NCI-H128 (cell line): ENCODE data around the gene RGS2.

Experiments
- DNase-seq: peaks from one replicate; lab custom pipeline; 2025; ENCODE audit not compliant: unreplicated experiment; lab: John Stamatoyannopoulos, UW

RGS2 gene, protein sequence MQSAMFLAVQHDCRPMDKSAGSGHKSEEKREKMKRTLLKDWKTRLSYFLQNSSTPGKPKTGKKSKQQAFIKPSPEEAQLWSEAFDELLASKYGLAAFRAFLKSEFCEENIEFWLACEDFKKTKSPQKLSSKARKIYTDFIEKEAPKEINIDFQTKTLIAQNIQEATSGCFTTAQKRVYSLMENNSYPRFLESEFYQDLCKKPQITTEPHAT

DNA sequence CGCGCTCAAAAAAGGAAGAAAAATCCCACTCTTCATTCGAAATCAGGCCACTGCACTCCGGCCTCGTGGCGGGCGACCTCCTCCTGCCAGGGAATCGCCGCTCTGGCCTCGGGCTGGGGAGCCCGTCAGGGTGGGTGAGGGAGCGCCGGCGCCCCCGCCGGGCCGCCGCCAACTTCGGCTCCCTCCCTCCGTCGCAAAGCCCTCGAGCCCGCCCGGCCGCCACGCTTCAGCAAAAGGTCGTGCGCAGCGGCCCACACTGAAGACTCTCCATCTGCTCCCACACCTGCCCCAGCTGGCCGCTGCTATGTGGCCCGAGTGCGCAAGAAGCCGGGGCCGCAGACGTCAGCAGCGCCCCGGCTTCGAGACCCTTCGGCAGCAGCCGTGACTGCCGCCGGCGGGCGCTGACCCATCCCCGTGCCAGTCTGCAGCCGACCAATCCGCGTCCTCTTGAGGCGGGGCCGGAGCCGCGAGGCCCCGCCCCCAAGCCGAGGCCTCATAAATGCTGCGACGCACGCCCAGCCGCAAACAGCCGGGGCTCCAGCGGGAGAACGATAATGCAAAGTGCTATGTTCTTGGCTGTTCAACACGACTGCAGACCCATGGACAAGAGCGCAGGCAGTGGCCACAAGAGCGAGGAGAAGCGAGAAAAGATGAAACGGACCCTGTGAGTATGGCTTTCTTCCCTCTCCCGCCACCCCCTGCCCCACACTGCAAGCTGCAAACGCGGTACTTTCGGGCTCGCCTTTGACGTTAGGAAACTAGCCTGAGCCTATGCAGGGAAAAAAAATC is at the start of gene RGS2:
RGS2 (plus strand) TSS at position 522 of the 789 bp plus-strand sequence; CDS start at position 555, 33 bp downstream.
- DNase-seq = peak; percentile 87

DNA sequence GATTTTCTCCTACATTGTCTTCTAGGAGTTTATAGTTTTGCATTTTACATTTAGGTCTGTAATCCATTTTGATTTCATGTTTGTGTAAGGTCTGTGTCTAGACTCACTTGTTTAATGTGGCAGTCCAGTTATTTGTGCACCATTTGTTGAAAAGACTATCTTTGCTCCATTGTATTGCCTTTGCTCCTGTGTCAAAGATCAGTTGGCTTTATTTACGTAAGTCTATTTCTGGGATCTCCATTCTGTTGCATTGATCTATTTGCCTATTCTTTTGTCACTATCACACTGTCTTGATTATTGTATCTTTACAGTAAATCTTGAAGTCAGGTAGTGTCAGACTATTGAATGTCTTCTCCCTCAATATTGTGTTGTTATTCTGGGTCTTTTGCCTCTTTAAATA is 49.7 kb upstream of the RGS2 start:
- DNase-seq = no peak

DNA sequence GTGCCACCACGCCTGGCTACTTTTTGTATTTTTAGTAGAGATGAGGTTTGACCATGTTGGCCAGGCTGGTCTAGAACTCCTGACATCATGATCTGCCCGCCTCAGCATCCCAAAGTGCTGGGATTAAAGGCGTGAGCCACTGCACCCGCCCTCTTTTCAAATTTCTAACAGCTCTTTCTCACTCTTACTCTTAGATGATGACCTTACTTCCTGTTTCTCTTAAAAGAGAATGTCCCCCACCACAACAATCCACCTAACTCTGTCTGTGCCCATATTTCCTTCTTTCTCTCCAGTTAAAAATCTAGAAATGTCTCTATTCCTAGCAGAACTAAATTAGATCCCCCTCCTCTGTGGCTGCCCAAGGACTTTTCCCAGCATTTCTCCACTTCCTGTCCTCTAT is 46.6 kb upstream of the RGS2 start:
- DNase-seq = no peak

DNA sequence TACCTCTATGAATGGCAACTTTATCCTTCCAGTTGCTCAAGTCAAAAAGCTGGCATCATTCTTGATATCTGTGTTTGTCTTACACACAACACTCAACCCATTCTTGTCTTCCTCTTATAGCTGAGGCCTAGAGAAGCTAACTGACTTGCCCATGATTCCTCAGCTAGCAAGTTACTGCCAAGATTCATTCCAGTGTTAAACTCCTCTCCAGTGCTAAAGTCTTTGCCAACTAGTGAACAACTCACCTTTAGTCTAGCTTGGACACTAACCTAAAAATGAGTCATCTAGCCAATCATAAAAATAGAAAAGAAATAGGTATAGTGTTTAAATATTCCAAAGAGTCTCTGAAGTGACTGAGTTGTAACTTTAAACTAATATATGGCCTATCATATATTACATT is 45.6 kb upstream of the RGS2 start:
- no peak for DNase-seq

DNA sequence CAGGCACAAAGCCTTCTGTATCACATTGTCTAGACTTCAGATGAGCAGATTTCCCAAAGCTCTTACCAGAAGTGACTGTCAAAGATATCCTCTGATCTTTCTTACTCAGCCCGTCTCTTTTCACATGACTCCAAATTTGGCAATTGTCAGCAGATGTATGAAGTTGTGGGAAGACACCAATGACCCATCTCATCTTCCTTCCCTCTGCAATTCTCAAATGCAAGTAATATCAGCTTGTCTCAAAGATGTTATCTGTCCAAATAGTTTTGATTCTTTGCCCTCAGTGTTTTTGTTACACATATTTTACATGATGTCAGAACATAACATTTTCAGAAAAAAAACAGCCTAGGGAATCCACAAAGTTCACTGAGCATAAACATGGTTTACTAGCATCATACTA is 45.1 kb upstream of the RGS2 start:
- no peak for DNase-seq

DNA sequence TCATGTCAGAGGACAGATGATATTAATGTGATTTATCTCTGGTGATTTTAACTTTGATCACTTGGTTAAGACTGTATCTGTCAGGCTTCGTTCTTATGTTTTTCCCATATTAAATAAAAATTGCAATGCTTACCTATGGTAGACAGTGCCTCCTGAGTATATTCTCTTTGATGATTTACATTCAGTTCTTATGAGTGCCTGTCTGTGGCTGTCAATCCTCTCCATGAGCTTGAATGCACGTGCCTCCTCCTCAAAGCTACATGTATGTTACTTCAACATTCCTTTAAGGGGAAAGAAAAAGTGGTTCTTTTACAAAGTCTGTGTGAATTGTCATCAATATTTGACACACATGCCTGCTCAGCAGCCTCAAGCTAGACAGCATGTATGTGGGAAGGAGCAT is 44.2 kb upstream of the RGS2 start:
- DNase-seq = no peak

DNA sequence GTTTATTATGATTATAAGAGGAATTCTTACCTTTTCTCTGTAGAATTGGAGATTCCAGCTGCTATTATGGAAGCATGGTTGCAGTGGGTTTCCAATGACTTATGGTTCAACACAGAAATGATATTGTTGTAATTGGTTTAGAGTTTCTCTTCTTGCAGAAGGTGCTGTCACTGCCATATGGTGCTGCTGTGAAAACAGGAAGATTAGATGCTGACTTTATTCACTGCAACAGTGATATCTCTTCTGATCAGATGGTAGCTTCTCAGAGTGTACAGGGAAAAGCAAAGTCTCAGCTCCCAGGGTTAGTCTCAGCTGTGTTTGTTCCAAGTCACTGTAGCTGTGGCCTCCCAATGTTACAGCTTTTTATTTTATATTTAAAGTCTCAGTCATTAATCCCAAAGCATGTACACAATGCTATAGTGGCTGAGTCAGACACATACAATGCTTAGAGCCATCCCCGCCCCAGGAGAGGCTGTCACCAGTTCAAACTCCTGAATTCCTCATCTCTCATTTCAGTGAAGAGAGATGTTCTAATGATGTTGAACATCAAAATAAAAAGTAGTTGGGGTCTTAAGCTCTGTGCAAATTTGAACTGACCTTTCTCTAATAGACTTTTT is 42.7 kb upstream of the RGS2 start:
- no peak for DNase-seq

DNA sequence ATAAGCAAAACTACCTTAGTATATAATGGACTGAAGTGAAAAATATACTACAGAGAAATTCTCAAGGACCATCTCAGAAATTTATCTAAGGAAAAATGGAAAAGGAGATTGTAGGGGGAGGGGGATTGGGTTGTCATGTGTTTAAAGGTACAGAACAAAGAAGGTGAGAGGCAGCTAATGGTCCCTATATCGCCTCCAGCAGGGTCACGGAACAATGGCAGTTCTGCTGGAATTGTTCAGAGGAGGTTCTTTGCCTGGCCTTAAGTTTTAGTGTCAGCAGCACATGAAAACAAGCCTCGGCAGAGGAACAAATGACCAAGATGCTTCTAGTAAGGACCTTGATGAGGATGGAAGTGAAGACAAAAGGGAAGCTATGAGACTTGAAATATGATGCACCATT is 42.0 kb upstream of the RGS2 start:
- DNase-seq = no peak

DNA sequence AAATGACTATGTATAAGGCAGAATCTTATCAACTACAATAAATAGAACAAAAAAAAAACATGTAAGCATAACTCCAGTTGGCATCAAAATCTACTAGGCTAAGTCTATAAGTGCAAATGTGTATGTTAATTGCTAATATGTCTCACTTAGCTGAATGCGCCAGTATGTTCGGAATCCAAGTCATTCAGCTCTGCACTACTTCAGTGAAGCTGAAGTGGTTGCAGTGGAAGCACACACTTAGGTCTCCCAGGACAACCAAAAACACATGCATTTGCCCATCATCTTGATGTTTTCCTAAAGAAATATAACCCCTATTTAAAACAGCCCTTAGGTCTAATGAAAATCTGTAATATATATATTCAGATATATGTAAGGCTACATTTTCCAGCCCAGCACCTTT is 41.0 kb upstream of the RGS2 start:
- no peak for DNase-seq

DNA sequence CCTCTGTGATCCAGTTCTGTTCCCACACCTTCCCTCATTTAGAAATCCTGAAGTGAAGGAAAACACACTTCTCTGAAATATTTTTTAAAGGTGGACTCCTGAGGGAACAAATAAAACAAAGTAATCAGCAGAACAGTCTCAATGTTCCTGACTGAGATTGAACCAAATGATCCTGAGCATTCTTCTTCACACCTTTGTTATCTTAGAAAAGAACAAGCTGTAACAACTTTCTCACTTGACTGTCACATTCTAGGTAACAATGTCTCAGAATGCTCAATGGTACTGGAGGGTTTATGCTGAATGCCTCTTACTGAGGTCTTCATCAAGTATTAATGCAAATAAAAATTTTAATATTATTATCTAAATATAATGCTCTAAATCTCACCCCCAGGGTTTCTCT is 40.4 kb upstream of the RGS2 start:
- no peak for DNase-seq

DNA sequence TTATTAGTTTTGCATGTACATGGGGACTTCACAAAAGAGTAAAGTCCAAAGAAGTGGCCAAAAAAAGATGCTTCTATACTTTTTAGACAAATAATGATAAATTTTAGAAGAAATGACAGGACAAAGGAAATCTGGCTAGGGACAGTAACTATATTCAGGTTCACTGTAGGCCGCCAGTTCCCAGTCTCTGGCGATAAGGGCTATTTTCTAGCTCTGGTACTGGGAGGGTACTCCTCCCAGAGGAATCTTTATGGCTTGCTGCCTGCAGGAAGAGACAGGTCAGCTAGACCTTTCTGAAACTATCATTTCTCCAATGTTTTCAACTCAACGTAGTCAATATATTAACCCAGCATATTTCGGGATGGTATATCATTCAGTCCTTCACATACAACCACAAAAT is 37.5 kb upstream of the RGS2 start:
- no peak for DNase-seq

DNA sequence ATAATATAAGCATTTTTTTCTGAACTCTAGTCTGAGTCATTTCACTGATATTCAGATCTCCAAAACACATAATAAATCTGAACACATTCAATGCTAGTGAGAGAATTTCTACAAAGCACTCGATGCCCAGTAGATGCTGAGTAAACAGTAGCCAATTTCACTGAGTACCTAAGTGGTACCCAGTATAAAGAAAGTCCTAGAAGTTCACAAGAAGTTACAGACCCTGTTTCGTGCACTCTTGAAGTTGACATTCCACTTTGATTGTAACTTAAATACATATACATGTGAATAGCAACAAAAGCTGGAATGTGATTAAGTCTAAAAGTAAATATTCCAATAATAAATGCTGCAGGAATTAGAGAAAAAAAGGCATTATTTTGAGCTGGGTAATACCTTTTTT is 33.2 kb upstream of the RGS2 start:
- DNase-seq = no peak

DNA sequence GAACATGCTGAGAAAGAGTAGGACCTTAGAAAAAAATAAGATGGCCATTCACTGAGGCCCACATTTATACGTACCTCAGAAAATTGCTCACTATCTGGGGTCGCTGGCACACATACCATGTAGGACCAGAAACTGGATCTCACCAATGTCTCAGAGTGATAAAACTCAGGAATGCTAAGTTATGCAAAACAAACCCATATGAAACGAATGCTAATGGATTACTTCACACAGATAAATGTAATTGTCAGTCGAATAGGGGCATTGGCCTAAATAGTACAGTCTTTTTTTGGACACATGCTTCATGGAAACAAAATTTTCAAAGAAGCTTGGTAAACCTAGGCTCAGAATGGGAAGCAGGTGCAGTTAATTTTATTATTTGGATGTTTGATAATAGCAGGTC is 32.6 kb upstream of the RGS2 start:
- DNase-seq = no peak

DNA sequence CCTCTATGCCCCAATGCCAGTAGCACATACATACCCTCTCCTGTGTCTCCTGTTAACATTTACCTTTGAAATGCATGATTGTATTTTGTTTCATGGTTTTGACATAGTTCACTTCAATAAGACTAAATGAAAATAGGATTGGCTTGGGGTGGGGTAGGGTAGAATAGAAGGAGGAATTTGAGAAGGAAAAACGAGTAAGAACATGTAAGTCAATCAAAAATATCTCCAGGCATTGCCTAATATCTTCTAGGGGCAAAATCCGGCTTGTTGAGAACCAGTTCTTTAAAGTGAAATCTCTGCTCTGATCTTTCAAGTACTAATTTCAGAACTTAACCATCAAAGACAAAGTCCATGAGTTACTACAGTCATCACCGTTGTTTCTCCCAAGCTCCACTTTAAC is 31.8 kb upstream of the RGS2 start:
- DNase-seq = no peak

DNA sequence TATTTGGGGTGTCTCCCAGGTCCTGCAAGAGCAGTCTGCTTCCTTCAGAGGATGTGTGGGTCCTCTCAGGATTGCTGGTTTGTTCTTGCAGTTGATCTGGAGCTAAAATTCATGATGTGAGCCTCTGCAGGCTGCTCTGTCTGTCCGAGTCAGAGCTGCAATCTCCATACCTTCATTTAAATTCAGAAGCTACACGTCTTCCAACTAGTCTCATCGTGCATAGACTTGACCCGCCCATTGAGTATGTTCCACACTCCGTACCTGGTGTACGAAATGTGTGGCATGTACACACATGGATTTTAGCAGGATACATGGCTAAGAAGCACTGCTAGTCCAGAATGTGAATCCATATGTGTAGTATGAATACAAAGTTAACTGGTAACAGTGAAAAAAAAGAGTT is 25.0 kb upstream of the RGS2 start:
- DNase-seq = no peak

DNA sequence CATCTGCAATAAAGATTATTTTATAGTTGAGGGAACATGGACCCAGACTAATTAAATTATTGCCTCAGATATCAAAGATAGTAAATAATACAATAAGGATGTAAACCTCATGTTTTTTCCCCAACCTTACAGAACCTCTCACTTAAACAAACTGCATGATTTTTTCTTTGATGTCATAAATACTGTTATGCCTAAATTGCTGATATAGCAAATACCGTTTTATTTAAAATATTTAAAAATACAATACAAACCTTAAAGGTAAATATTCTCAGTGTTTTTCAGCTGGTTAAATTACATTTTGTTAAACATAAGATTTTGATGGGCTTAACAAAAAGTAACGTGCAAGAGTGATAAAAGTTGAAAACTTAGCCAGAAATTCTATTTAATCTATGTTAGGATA is 24.4 kb upstream of the RGS2 start:
- no peak for DNase-seq

DNA sequence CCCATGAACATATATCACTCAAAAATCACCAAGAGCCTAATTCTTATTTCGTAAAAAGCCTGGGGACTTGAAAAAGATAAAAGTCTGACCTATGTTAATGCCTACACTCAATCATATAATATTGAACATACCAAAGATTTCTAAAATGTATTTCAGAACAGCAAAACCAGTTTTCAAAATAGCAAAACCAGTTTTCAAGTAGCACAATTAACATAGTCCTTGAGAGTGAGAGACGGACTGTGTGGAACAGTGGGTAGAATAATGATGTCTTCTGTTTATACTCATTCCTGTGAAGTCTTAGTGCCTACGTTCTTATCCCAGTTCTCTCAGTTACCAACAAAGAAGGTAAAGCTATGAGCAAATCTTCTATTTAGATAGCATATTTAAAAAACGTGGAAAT is 22.3 kb upstream of the RGS2 start:
- DNase-seq = no peak

DNA sequence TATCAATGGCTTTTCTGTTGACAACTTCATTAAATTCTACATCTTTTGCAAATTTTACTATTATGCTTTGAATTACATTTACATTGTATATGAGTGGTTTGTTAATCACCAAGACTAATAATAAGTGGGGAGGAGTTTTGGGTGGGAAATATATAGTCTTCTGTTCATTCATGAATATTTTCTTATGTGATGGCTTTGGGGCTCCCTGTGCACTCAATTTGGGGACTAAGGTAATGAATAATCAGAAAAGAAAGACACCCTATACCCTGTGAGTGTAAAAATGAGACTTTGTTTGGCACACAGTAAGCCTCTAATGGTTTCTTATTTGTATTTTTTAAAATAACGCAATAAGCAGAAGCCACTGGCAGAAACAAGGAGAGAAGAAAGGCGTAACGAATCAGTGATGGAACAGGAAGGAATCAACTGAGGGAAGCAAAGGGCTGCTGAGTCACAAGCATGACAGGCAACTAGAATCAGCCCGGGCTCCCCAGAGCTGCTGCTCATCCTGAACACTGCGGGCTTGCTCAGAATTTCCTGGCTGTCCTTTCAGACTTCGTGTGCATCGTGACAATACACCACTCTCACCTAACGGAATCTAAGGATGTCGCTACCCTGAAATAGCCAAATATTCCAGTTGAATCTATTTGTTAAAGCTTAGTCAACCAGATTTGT is 20.8 kb upstream of the RGS2 start:
- DNase-seq = no peak

DNA sequence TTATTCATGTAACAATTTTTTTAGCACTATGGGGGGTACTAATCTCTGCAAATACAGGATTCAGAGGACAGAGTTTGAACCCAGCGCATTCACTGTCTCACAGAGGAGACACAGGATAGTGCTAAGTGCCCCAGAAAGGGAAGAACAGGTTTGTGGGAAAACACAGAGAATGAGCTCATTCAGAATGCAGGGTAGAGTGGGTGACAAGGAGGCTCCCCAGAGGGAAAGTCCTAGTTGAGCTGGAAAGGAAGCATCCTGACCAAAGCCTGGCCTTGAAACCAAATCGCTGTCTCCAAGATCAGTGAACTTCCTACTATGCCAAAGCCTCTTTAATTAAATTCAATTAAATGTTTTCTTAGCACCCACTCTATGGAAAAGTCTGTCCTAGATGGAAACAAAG is 19.0 kb upstream of the RGS2 start:
- DNase-seq = no peak

DNA sequence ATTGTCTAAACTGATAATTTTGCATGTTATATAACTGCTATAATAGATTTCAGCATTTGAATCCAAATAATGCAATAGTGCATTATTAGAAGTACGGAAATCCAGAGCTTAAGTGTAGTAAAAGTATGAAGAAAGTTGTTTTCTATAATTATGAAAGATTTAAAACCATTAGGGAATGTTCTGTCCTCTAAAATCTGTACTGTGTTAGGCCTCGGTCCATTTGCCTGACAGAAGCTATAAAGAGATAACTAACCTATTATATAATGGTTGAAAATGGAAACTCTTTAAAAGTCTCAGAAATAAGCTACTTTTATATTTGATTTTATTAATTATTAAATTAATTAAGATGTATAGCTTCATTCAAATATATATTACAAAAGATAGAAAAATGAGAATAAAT is 16.2 kb upstream of the RGS2 start:
- no peak for DNase-seq

DNA sequence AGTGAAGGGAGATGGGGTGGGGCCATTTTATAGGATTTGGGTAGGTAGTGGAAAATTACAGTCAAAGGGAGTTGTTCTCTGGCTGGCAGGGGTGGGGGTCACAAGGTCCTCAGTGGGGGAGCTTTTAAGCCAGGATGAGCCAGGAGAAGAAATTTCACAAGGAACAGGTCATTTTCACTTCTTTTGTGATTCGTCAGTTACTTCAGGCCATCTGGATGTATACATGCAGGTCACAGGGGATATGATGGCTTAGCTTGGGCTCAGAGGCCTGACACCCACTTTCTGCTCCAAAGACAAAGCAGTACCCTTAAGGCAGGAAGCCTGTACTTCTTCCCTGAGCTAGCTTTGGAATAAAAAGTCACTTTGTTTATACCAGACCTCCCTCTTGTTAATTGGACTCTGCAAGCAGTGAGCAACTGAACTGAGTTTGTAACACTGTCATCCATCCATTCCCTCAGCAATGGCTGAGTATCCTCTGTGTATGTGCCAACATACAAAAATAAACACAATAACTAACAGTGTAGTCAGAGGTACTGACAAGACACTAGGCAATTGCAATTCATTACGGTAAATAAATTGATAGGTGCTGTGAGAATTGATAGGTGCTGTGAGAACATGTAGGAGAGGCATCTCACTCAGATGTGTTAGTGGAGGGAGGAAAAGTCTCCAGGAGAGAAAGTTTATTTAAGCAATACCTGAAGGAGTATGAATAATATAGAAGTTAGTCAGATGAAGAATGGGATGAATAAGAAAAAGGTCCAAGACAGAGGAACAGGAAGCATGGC is 14.7 kb upstream of the RGS2 start:
- DNase-seq = no peak

DNA sequence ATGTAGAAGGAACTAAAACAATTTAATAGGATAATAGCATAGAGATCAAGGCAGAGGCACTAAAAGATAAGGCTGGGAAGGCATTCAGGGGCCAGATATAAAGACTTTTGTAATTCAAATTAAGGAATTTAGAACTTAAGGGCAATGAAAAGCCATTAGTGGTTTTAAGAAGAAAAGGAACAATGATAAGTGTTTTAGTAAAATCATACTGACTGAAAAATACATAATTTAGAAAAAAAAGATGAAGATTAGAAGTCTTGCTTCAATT is 14.1 kb upstream of the RGS2 start:
- DNase-seq = no peak
